H1 (cell line): ENCODE results near the gene NOTCH2. TPM values are rescaled to one million over a fixed set of nuclear protein-coding genes. Genes with fewer than 3 reads are reported as not detected.
"Not testable (repeated sequence)": the region's sequence is repeated elsewhere in the genome, so short reads cannot be mapped to it uniquely, and the experiment has no call there.

Experiments used
- CTCF ChIA-PET: fragments of 300-600 bp; sonication (Branson Sonifier 250); formaldehyde crosslinking; loops from one replicate; lab custom pipeline; 2021; ENCODE audit not compliant: partially characterized antibody; lab: Charles Lee
- POLR2A ChIA-PET: fragments of 300-600 bp; sonication (Branson Sonifier 250); formaldehyde crosslinking; loops from one replicate; lab custom pipeline; 2021; ENCODE audit warnings: inconsistent platforms; ENCODE audit not compliant: partially characterized antibody; lab: Charles Lee
- DNase-seq, 2 experiments: peaks; one replicate each; pipeline versions ENCODE4 v3.0.0 to v3.0.0-alpha.2; 2010 to 2022; ENCODE audit warnings: low spot score in 2 of 2, low read depth in 1 of 2, mixed read lengths in 1 of 2
- FAIRE-seq: peaks from 2 replicates; lab custom pipeline; 2011; peaks lifted over from hg19 to GRCh38; lab: Jason Lieb, UNC
- H2AFZ ChIP-seq: 2 replicates; pipeline ENCODE4 v1.8.1; 2012; ENCODE audit warnings: low read length, inconsistent platforms
- H2AK5ac ChIP-seq: 2 replicates; pipeline ENCODE4 v1.6.1; 2013; ENCODE audit warnings: low read depth, low read length
- H2BK120ac ChIP-seq: replicated peaks from 2 replicates; pipeline ENCODE3; 2013; ENCODE audit warnings: low read depth, low read length, inconsistent platforms
- H2BK12ac ChIP-seq: 2 replicates; pipeline ENCODE4 v1.6.1; 2013; ENCODE audit warnings: low read depth, low read length
- H2BK15ac ChIP-seq: 2 replicates; pipeline ENCODE4 v1.6.1; 2013; ENCODE audit warnings: low read length
- H2BK20ac ChIP-seq: 2 replicates; pipeline ENCODE4 v1.6.1; 2013; ENCODE audit warnings: low read length
- H2BK5ac ChIP-seq: 2 replicates; pipeline ENCODE4 v1.6.1; 2013; ENCODE audit warnings: low read depth, low read length
- H3K14ac ChIP-seq: 2 replicates; pipeline ENCODE4 v1.6.1; 2013; ENCODE audit warnings: inconsistent platforms; ENCODE audit not compliant: insufficient read length
- H3K18ac ChIP-seq: 2 replicates; pipeline ENCODE4 v1.6.1; 2013; ENCODE audit warnings: low read length; ENCODE audit errors: extremely low read depth
- H3K23ac ChIP-seq: 2 replicates; pipeline ENCODE4 v1.6.1; 2013; ENCODE audit warnings: inconsistent platforms; ENCODE audit not compliant: insufficient read length
- H3K23me2 ChIP-seq: 2 replicates; pipeline ENCODE4 v1.6.1; 2013; ENCODE audit warnings: low read depth, low read length
- H3K27ac ChIP-seq: 2 replicates; pipeline ENCODE4 v1.6.1; 2011; ENCODE audit warnings: low read depth, low read length, inconsistent platforms
- H3K27me3 ChIP-seq, 4 experiments: replicated peaks in 1 of 4; 1 replicate in 1 of 4; 2 replicates in 3 of 4; pipeline versions ENCODE4 v1.6.1 to v1.8.1; 2011 to 2013; ENCODE audit warnings: low read length in 3 of 4, mild to moderate bottlenecking in 3 of 4, inconsistent platforms in 2 of 4, mixed read lengths in 2 of 4, moderate library complexity in 1 of 4; ENCODE audit not compliant: control insufficient read depth in 3 of 4, insufficient read depth in 3 of 4; ENCODE audit errors: extremely low read depth in 1 of 4
- H3K36me3 ChIP-seq, 4 experiments: 2 replicates each; pipeline versions ENCODE4 v1.6.1 to v1.8.1; 2011 to 2013; ENCODE audit warnings: mild to moderate bottlenecking in 4 of 4, low read length in 3 of 4, moderate library complexity in 2 of 4, control low read depth in 1 of 4, inconsistent platforms in 1 of 4; ENCODE audit not compliant: insufficient read depth in 4 of 4, control insufficient read depth in 2 of 4
- H3K4ac ChIP-seq: replicated peaks from 2 replicates; pipeline ENCODE3; 2013; ENCODE audit warnings: low read length, low read depth, mixed read lengths, inconsistent platforms; ENCODE audit not compliant: insufficient read length
- H3K4me1 ChIP-seq, 4 experiments: replicated peaks in 1 of 4; 1 replicate in 1 of 4; 2 replicates in 3 of 4; pipeline versions ENCODE4 v1.6.1 to v1.8.1; 2011 to 2013; ENCODE audit warnings: low read length in 3 of 4, inconsistent platforms in 2 of 4, mixed read lengths in 1 of 4; ENCODE audit not compliant: insufficient read depth in 4 of 4, control insufficient read depth in 3 of 4
- H3K4me2 ChIP-seq, 2 experiments: 2 replicates each; pipeline versions ENCODE4 v1.6.1 to v1.8.1; 2011 to 2013; ENCODE audit warnings: low read depth in 2 of 2, low read length in 2 of 2, control low read depth in 1 of 2, inconsistent platforms in 1 of 2, mild to moderate bottlenecking in 1 of 2; ENCODE audit not compliant: insufficient read depth in 1 of 2
- H3K4me3 ChIP-seq, 4 experiments: fragments of 200-600, 300-600 bp in 1 of 4; sonication (generic), shearing (Covaris generic), sonication (Bioruptor Twin) in 1 of 4; 2 replicates each; pipeline versions ENCODE4 v1.5.1 to v1.8.1; 2011 to 2016; ENCODE audit warnings: low read length in 4 of 4, low read depth in 3 of 4, control low read depth in 2 of 4, inconsistent platforms in 2 of 4, mild to moderate bottlenecking in 2 of 4, mixed read lengths in 1 of 4, moderate library complexity in 1 of 4; ENCODE audit not compliant: insufficient read depth in 2 of 4; ENCODE audit errors: extremely low read depth in 1 of 4
- H3K56ac ChIP-seq: replicated peaks from 2 replicates; pipeline ENCODE3; 2013; ENCODE audit warnings: low read depth, mild to moderate bottlenecking, mixed read lengths, low read length, inconsistent platforms; ENCODE audit not compliant: insufficient read length
- H3K79me1 ChIP-seq: 2 replicates; pipeline ENCODE4 v1.6.1; 2013; ENCODE audit warnings: low read depth, low read length, control low read depth
- H3K79me2 ChIP-seq, 2 experiments: 2 replicates each; pipeline versions ENCODE4 v1.6.1 to v1.8.1; 2012 to 2013; ENCODE audit warnings: low read length in 2 of 2, mild to moderate bottlenecking in 2 of 2, inconsistent platforms in 1 of 2; ENCODE audit not compliant: insufficient read depth in 2 of 2, control insufficient read depth in 1 of 2
- H3K9ac ChIP-seq, 4 experiments: replicated peaks in 1 of 4; 1 replicate in 1 of 4; 2 replicates in 3 of 4; pipeline versions ENCODE4 v1.6.1 to v1.8.1; 2011 to 2013; ENCODE audit warnings: low read depth in 3 of 4, low read length in 3 of 4, control low read depth in 2 of 4, mild to moderate bottlenecking in 2 of 4, moderate library complexity in 2 of 4, inconsistent platforms in 1 of 4; ENCODE audit errors: extremely low read depth in 1 of 4
- H3K9me3 ChIP-seq, 2 experiments: 2 replicates each; pipeline versions ENCODE4 v1.6.1 to v1.8.1; 2012 to 2013; ENCODE audit warnings: mild to moderate bottlenecking in 2 of 2, moderate library complexity in 2 of 2, control low read depth in 1 of 2, inconsistent platforms in 1 of 2, low read depth in 1 of 2, low read length in 1 of 2, mixed read lengths in 1 of 2; ENCODE audit not compliant: insufficient read depth in 2 of 2
- H4K20me1 ChIP-seq, 2 experiments: replicated peaks in 1 of 2; 2 replicates each; pipeline versions ENCODE3 to v1.8.1; 2011 to 2013; ENCODE audit warnings: inconsistent platforms in 2 of 2, low read length in 2 of 2, mild to moderate bottlenecking in 1 of 2; ENCODE audit not compliant: insufficient read depth in 2 of 2, control insufficient read depth in 1 of 2
- H4K5ac ChIP-seq: 2 replicates; pipeline ENCODE4 v1.6.1; 2013; ENCODE audit warnings: low read length, low read depth, mixed read lengths, inconsistent platforms; ENCODE audit not compliant: insufficient read length
- H4K8ac ChIP-seq: 2 replicates; pipeline ENCODE4 v1.8.0; 2013; ENCODE audit warnings: mild to moderate bottlenecking, moderate library complexity, low read length, inconsistent platforms; ENCODE audit not compliant: insufficient read depth; ENCODE audit errors: extremely low read depth
- H4K91ac ChIP-seq: replicated peaks from 2 replicates; pipeline ENCODE3; 2013; ENCODE audit warnings: low read length, mixed read lengths, inconsistent platforms; ENCODE audit not compliant: insufficient read length
- WGBS, 2 experiments: shearing (Covaris generic) in 1 of 2; methylation state at CpG; one replicate each; pipeline versions ENCODE4 v1.1.6 to v1.1.7; 2013 to 2015; ENCODE audit warnings: low lambda C conversion rate in 2 of 2, mixed read lengths in 2 of 2, inconsistent platforms in 1 of 2, low coverage in 1 of 2, missing lambda C conversion rate in 1 of 2; ENCODE audit not compliant: insufficient replicate concordance in 2 of 2, insufficient coverage in 1 of 2, insufficient read length in 1 of 2; ENCODE audit errors: extremely low coverage in 1 of 2, missing lambda C conversion rate in 1 of 2; 5-methylcytosine and 5-hydroxymethylcytosine counted together
- polyA plus RNA-seq, 7 experiments: library from polyadenylated mRNA; depleted of rRNA in 3 of 7; stranded (reverse) in 5 of 7; unstranded in 2 of 7; fragments of >200 nt in 5 of 7; fragments of 200-250 nt in 2 of 7; gene quantifications; 1 replicate in 5 of 7; 2 replicates in 1 of 7; 4 replicates in 1 of 7; pipeline versions ENCODE4 v1.2.1 to v1.2.3, GENCODE V29; 2011 to 2013; ENCODE audit warnings: missing spikeins in 2 of 7, mixed read lengths in 2 of 7
- total RNA-seq: library from RNA; stranded (reverse); fragmentation: NEBNext Ultra II Directional; extraction: Animal tissue kit (Norgen Biotek cat#: 25700); gene quantifications from 2 replicates; pipeline ENCODE4 v1.2.1, GENCODE V29; 2021

Gene NOTCH2
- total and polyA plus RNA-seq, 2 of the 8 experiments (the other 6 are each of a cell fraction or from before 2014, with no cell fraction given) = 17.7 to 63.0 TPM

GRCh38 chr1:120111771-120112170, 42.3 kb upstream of the NOTCH2 start:
- H2BK12ac ChIP-seq, H2BK120ac ChIP-seq, H3K18ac ChIP-seq, H3K79me1 ChIP-seq, H3K4me1 ChIP-seq, H3K79me2 ChIP-seq, H2BK15ac ChIP-seq, H3K14ac ChIP-seq, POLR2A ChIA-PET, H3K23me2 ChIP-seq, H2AK5ac ChIP-seq, CTCF ChIA-PET, H3K9me3 ChIP-seq, H3K4me2 ChIP-seq, H3K27ac ChIP-seq, H3K9ac ChIP-seq, H3K36me3 ChIP-seq, H4K20me1 ChIP-seq, H3K23ac ChIP-seq, DNase-seq, H3K4ac ChIP-seq, H2AFZ ChIP-seq, H4K91ac ChIP-seq, H3K4me3 ChIP-seq, H2BK20ac ChIP-seq, H4K8ac ChIP-seq, FAIRE-seq, H3K56ac ChIP-seq, H3K27me3 ChIP-seq, H2BK5ac ChIP-seq, H4K5ac ChIP-seq: not testable (repeated sequence)
- WGBS, 2 experiments = no CpG with 5 or more reads among the region's 3 CpGs

GRCh38 chr1:120111008-120111407, 41.5 kb upstream of the NOTCH2 start:
- H3K23me2 ChIP-seq, H3K23ac ChIP-seq, H3K56ac ChIP-seq, H3K4me1 ChIP-seq, H3K27me3 ChIP-seq, H3K4me2 ChIP-seq, H3K9me3 ChIP-seq, H3K18ac ChIP-seq, H3K36me3 ChIP-seq, H4K20me1 ChIP-seq, DNase-seq, H2BK5ac ChIP-seq, H3K9ac ChIP-seq, H4K91ac ChIP-seq, H3K79me2 ChIP-seq, H4K5ac ChIP-seq, H4K8ac ChIP-seq, FAIRE-seq, H2BK12ac ChIP-seq, H2AK5ac ChIP-seq, CTCF ChIA-PET, POLR2A ChIA-PET, H2BK20ac ChIP-seq, H3K14ac ChIP-seq, H3K4me3 ChIP-seq, H2BK15ac ChIP-seq, H2AFZ ChIP-seq, H3K4ac ChIP-seq, H3K27ac ChIP-seq, H2BK120ac ChIP-seq, H3K79me1 ChIP-seq: not testable (repeated sequence)
- no CpG with 5 or more reads among the region's 2 CpGs for whole genome bisulfite sequencing, 2 experiments
